H9 (cell line): ENCODE results near the gene C21orf58. TPM values are rescaled to one million over a fixed set of nuclear protein-coding genes. Genes with fewer than 3 reads are reported as not detected.

Experiments used
- DNase-seq: peaks from one replicate; pipeline ENCODE4 v3.0.0-alpha.2; 2017
- H2AFZ ChIP-seq: one replicate; pipeline ENCODE4 v1.6.1; 2013; ENCODE audit warnings: mild to moderate bottlenecking, low read length, control low read depth, moderate library complexity
- H2AK5ac ChIP-seq: 2 replicates; pipeline ENCODE4 v1.6.1; 2013; ENCODE audit warnings: low read length, control low read depth, mixed read lengths; ENCODE audit not compliant: insufficient read length
- H2BK120ac ChIP-seq: one replicate; pipeline ENCODE4 v1.6.1; 2013; ENCODE audit warnings: low read depth, mild to moderate bottlenecking, low read length, control low read depth, inconsistent platforms; ENCODE audit not compliant: poor library complexity, severe bottlenecking
- H2BK12ac ChIP-seq: 2 replicates; pipeline ENCODE4 v1.6.1; 2013; ENCODE audit warnings: low read length, control low read depth, mixed read lengths, low read depth; ENCODE audit not compliant: insufficient read length
- H2BK15ac ChIP-seq: 2 replicates; pipeline ENCODE4 v1.6.1; 2013; ENCODE audit warnings: low read depth, low read length, control low read depth
- H2BK20ac ChIP-seq: one replicate; pipeline ENCODE4 v1.6.1; 2013; ENCODE audit warnings: low read depth, mild to moderate bottlenecking, low read length, control low read depth, inconsistent platforms; ENCODE audit not compliant: poor library complexity, severe bottlenecking
- H2BK5ac ChIP-seq: 2 replicates; pipeline ENCODE4 v1.6.1; 2013; ENCODE audit warnings: low read length, control low read depth, mixed read lengths; ENCODE audit not compliant: insufficient read length
- H3K14ac ChIP-seq: 2 replicates; pipeline ENCODE4 v1.6.1; 2013; ENCODE audit warnings: low read length, control low read depth; ENCODE audit not compliant: insufficient read depth
- H3K18ac ChIP-seq: 2 replicates; pipeline ENCODE4 v1.6.1; 2013; ENCODE audit warnings: low read depth, mild to moderate bottlenecking, mixed read lengths, low read length, control low read depth; ENCODE audit not compliant: insufficient read length
- H3K23ac ChIP-seq: 2 replicates; pipeline ENCODE4 v1.6.1; 2013; ENCODE audit warnings: low read length, control low read depth, mixed read lengths, low read depth; ENCODE audit not compliant: insufficient read length
- H3K23me2 ChIP-seq: 2 replicates; pipeline ENCODE4 v1.6.1; 2013; ENCODE audit warnings: low read depth, mild to moderate bottlenecking, mixed read lengths, low read length, control low read depth; ENCODE audit not compliant: insufficient read length, poor library complexity, severe bottlenecking
- H3K27ac ChIP-seq: 2 replicates; pipeline ENCODE4 v1.5.1; 2013; ENCODE audit warnings: low read length, control low read depth, mixed read lengths, low read depth; ENCODE audit not compliant: insufficient read length
- H3K27me3 ChIP-seq: 2 replicates; pipeline ENCODE4 v1.6.1; 2013; ENCODE audit warnings: low read length, control low read depth, inconsistent platforms; ENCODE audit not compliant: insufficient read depth
- H3K4ac ChIP-seq: 2 replicates; pipeline ENCODE4 v1.6.1; 2013; ENCODE audit warnings: low read depth, mild to moderate bottlenecking, control low read depth, inconsistent platforms, low read length, moderate library complexity
- H3K4me1 ChIP-seq: 2 replicates; pipeline ENCODE4 v1.6.1; 2013; ENCODE audit warnings: low read length, control low read depth, inconsistent platforms; ENCODE audit not compliant: insufficient read depth
- H3K4me2 ChIP-seq: 2 replicates; pipeline ENCODE4 v1.6.1; 2013; ENCODE audit warnings: low read length, control low read depth, mixed read lengths; ENCODE audit not compliant: insufficient read length, insufficient read depth
- H3K56ac ChIP-seq: 2 replicates; pipeline ENCODE4 v1.6.1; 2013; ENCODE audit warnings: low read depth, mild to moderate bottlenecking, mixed read lengths, low read length, control low read depth; ENCODE audit not compliant: insufficient read length
- H3K79me1 ChIP-seq: 2 replicates; pipeline ENCODE4 v1.6.1; 2013; ENCODE audit warnings: low read depth, mild to moderate bottlenecking, moderate library complexity, low read length, control low read depth, inconsistent platforms; ENCODE audit not compliant: insufficient read depth, poor library complexity, severe bottlenecking
- H3K79me2 ChIP-seq: 2 replicates; pipeline ENCODE4 v1.6.1; 2013; ENCODE audit warnings: low read length, control low read depth, inconsistent platforms; ENCODE audit not compliant: insufficient read depth
- H3K9ac ChIP-seq: 2 replicates; pipeline ENCODE4 v1.6.1; 2013; ENCODE audit warnings: low read length, control low read depth, mixed read lengths; ENCODE audit not compliant: insufficient read length; ENCODE audit errors: extremely low read depth
- H3K9me3 ChIP-seq: one replicate; pipeline ENCODE4 v1.6.1; 2013; ENCODE audit warnings: low read depth, low read length, inconsistent platforms; ENCODE audit not compliant: control insufficient read depth
- H3T11ph ChIP-seq: one replicate; pipeline ENCODE4 v1.6.1; 2013; ENCODE audit warnings: mild to moderate bottlenecking, low read length, control low read depth, inconsistent platforms
- H4K20me1 ChIP-seq: one replicate; pipeline ENCODE4 v1.6.1; 2013; ENCODE audit not compliant: control insufficient read depth, insufficient read length, insufficient read depth
- H4K5ac ChIP-seq: 2 replicates; pipeline ENCODE4 v1.6.1; 2013; ENCODE audit warnings: low read depth, mild to moderate bottlenecking, mixed read lengths, low read length, control low read depth; ENCODE audit not compliant: insufficient read length
- H4K8ac ChIP-seq: replicated peaks from 2 replicates; pipeline ENCODE4 v1.6.1; 2013; ENCODE audit warnings: low read length, control low read depth, mixed read lengths, low read depth; ENCODE audit not compliant: insufficient read length
- H4K91ac ChIP-seq: 2 replicates; pipeline ENCODE4 v1.6.1; 2013; ENCODE audit warnings: low read depth, mild to moderate bottlenecking, moderate library complexity, mixed read lengths, low read length, control low read depth; ENCODE audit not compliant: insufficient read length
- H3K27ac Mint-ChIP-seq, 3 experiments: 2 replicates in 2 of 3; 3 replicates in 1 of 3; pipeline ENCODE4 v1.8.0; 2020 to 2021; ENCODE audit warnings: mixed read lengths in 3 of 3, mild to moderate bottlenecking in 1 of 3, moderate library complexity in 1 of 3
- H3K27me3 Mint-ChIP-seq: 2 replicates; pipeline ENCODE4 v1.8.0; 2021; ENCODE audit warnings: low read depth, mild to moderate bottlenecking, moderate library complexity, mixed read lengths
- H3K36me3 Mint-ChIP-seq, 3 experiments: 2 replicates in 2 of 3; 3 replicates in 1 of 3; pipeline ENCODE4 v1.8.0; 2020 to 2021; ENCODE audit warnings: low read depth in 3 of 3, mixed read lengths in 3 of 3; ENCODE audit not compliant: insufficient read depth in 1 of 3
- H3K4me1 Mint-ChIP-seq, 2 experiments: 2 replicates each; pipeline ENCODE4 v1.8.0; 2020; ENCODE audit warnings: mixed read lengths in 2 of 2
- H3K4me3 Mint-ChIP-seq, 2 experiments: 2 replicates in 1 of 2; 3 replicates in 1 of 2; pipeline ENCODE4 v1.8.0; 2020 to 2021; ENCODE audit warnings: mild to moderate bottlenecking in 2 of 2, mixed read lengths in 2 of 2, moderate library complexity in 1 of 2
- H3K9me3 Mint-ChIP-seq, 2 experiments: 2 replicates in 1 of 2; 3 replicates in 1 of 2; pipeline ENCODE4 v1.8.0; 2020; ENCODE audit warnings: mild to moderate bottlenecking in 2 of 2, mixed read lengths in 2 of 2, moderate library complexity in 1 of 2
- CTCF ChIP-seq: fragments of 200-600 bp; sonication (generic); conservative IDR thresholded peaks from 3 replicates; pipeline ENCODE4 v1.8.0; 2021; ENCODE audit warnings: antibody characterized with exemption, mild to moderate bottlenecking
- whole genome bisulfite sequencing: extraction: QIAGEN DNeasy Blood & Tissue Kit; methylation state at CpG from one replicate; pipeline ENCODE4 v1.1.7; 2013; ENCODE audit warnings: missing lambda C conversion rate, low lambda C conversion rate, mixed read lengths; ENCODE audit not compliant: insufficient read length; ENCODE audit errors: extremely low coverage; 5-methylcytosine and 5-hydroxymethylcytosine counted together
- total RNA-seq: library from RNA; stranded (reverse); gene quantifications from 2 replicates; pipeline ENCODE4 v1.2.1, GENCODE V29; 2021

Gene C21orf58
- total RNA-seq, 1 experiment from 2014 or later, result 17.2 TPM

DNA sequence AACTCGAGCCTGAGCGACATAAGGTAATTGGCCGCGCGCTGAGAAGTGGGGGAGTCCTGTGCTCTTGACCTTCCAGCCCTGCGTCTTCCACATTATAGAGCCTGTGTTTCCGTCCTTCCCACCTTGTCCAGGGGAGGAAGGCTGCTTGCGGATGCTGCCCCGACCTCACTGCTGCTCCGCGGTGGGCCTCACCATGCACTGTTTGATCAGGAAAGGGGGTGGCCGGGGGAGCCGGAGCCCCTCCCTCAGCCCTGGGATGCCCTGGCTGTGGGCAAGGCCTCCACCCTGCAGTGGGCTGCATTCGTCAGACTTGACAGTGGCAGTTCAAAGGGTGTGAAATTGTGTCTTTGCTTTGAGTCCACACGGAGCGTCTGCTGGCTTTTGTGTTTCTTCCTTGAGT lies 30.4 kb upstream of the C21orf58 start:
- no peaks in the 10 kb centered on the region for H3K27me3 Mint-ChIP-seq
- no peak overlapping the region for H3K4me3 Mint-ChIP-seq
- DNase-seq, result no peak

More for the DNA sequence above, 30.4 kb upstream of the C21orf58 start:
- Histone ChIP-seq H4K5ac (no peak overlapping the region), H4K20me1 (no peaks in the 10 kb centered on the region), H2BK5ac (no peak overlapping the region), H3K4me2 (no peak overlapping the region), H2BK15ac (no peak overlapping the region), H3K23ac (no peak overlapping the region), H3K4me1 (no peaks in the 10 kb centered on the region), H3K14ac (no peak overlapping the region), H2BK12ac (no peak overlapping the region), H3K4ac (no peak overlapping the region), H3K23me2 (no peaks in the 10 kb centered on the region), H2BK120ac (no peak overlapping the region), H3T11ph (no peak overlapping the region), H2BK20ac (no peak overlapping the region), H4K8ac (no peak overlapping the region), H3K9ac (no peak overlapping the region), H4K91ac (no peak overlapping the region), H3K18ac (no peak overlapping the region), H3K27me3 (no peaks in the 10 kb centered on the region), H3K79me2 (no peaks in the 10 kb centered on the region), H2AK5ac (no peak overlapping the region), H3K9me3 (no peaks in the 10 kb centered on the region), H3K27ac (no peak overlapping the region), H3K56ac (no peak overlapping the region), H2AFZ (no peak overlapping the region), H3K79me1 (no peaks in the 10 kb centered on the region)
- TF ChIP-seq CTCF, result no peak
- no peak overlapping the region for H3K27ac Mint-ChIP-seq
- H3K36me3 Mint-ChIP-seq, result peaks cover 35 to 77% (median 72%) of the 10 kb centered on the region in 3 experiments; a peak in 6 of 7 replicates
- no peaks in the 10 kb centered on the region for H3K9me3 Mint-ChIP-seq
- no CpG with 5 or more reads among the region's 16 CpGs for WGBS
- no peaks in the 10 kb centered on the region for H3K4me1 Mint-ChIP-seq
